GM13977 (cell line): ENCODE measurements around the gene INAFM1.
"Not testable (repeated sequence)": the region's sequence is repeated elsewhere in the genome, so short reads cannot be mapped to it uniquely, and the experiment has no call there.

Source experiments
- DNase-seq: peaks from one replicate; pipeline ENCODE4 v3.0.0; 2012; ENCODE audit warnings: low spot score
- CTCF ChIP-seq: IDR thresholded peaks from 2 replicates; pipeline ENCODE4 v1.5.1; 2012; ENCODE audit warnings: mild to moderate bottlenecking, control low read depth; ENCODE audit not compliant: insufficient read depth; ENCODE audit errors: extremely low read depth, missing control alignments
- in situ Hi-C: fragments of 300-500 bp; cut with MboI; formaldehyde crosslinking; loops from one replicate; pipeline ENCODE4 v1.12.0; 2022; ENCODE audit warnings: low sequenced_read_pairs, low pct_unique_long_range_greater_than_20kb, mixed read lengths, inconsistent platforms; ENCODE audit not compliant: unreplicated experiment

The INAFM1 gene

GRCh38 chr19:47280183-47280797 is 5.6 kb downstream of the INAFM1 start:
- in situ Hi-C loops = loop anchor here (25.0 kb wide), 1 partner anchor 407 kb away; no protein-coding TSS in a partner anchor
- no peak for DNase-seq
- TF ChIP-seq CTCF = peak; percentile 61

GRCh38 chr19:47283405-47284059 is 8.8 kb downstream of the INAFM1 start:
- no peak for TF ChIP-seq CTCF
- in situ Hi-C loops = loop anchor here (25.0 kb wide), 1 partner anchor 404 kb away; no protein-coding TSS in a partner anchor
- no peak for DNase-seq

GRCh38 chr19:47284324-47284899 is 9.7 kb downstream of the INAFM1 start:
- peak; percentile 52 for DNase-seq
- TF ChIP-seq CTCF = peak; percentile 70
- in situ Hi-C loops = loop anchor here (25.0 kb wide), 1 partner anchor 403 kb away; no protein-coding TSS in a partner anchor

GRCh38 chr19:47296036-47296435 is 21.4 kb downstream of the INAFM1 start:
- peak; percentile 83 for DNase-seq
- in situ Hi-C loops = loop anchor here (25.0 kb wide), 1 partner anchor 391 kb away; no protein-coding TSS in a partner anchor
- TF ChIP-seq CTCF = peak; percentile 84

- not testable (repeated sequence) for DNase-seq
- in situ Hi-C loops = loop anchor here (10.0 kb wide), 1 partner anchor 84 kb away; no protein-coding TSS in a partner anchor
Measured at GRCh38 chr19:47300867-47301266, 26.2 kb downstream of the INAFM1 start.

- no peak for TF ChIP-seq CTCF
- DNase-seq = no peak
- in situ Hi-C loops = loop anchor here (10.0 kb wide), 1 partner anchor 83 kb away; no protein-coding TSS in a partner anchor
Measured at GRCh38 chr19:47302249-47302648, 27.6 kb downstream of the INAFM1 start.

GRCh38 chr19:47303966-47304365 is 29.3 kb downstream of the INAFM1 start:
- in situ Hi-C loops = loop anchor here (10.0 kb wide), 1 partner anchor 81 kb away; no protein-coding TSS in a partner anchor
- no peak for TF ChIP-seq CTCF
- DNase-seq = no peak
